AG09309 (cell line): ENCODE measurements around the gene SHANK2.
A peak's percentile ranks its signal among the peaks of the same experiment; 100 is the strongest.

Experiments used
- DNase-seq: peaks from one replicate; pipeline ENCODE4 v3.0.0-alpha.2; 2010; ENCODE audit warnings: low read depth
- H3K4me3 ChIP-seq: 2 replicates; pipeline ENCODE4 v1.5.1; 2011; ENCODE audit warnings: mild to moderate bottlenecking, low read depth, low read length, moderate library complexity; ENCODE audit not compliant: control insufficient read depth
- TF ChIP-seq, protein P1 (sequence below): IDR thresholded peaks from 2 replicates; pipeline ENCODE4 v1.5.1; 2011; ENCODE audit warnings: mild to moderate bottlenecking, low read depth, low read length, inconsistent platforms; ENCODE audit not compliant: insufficient read depth, control insufficient read depth; ENCODE audit errors: missing control alignments

SHANK2 gene

DNA sequence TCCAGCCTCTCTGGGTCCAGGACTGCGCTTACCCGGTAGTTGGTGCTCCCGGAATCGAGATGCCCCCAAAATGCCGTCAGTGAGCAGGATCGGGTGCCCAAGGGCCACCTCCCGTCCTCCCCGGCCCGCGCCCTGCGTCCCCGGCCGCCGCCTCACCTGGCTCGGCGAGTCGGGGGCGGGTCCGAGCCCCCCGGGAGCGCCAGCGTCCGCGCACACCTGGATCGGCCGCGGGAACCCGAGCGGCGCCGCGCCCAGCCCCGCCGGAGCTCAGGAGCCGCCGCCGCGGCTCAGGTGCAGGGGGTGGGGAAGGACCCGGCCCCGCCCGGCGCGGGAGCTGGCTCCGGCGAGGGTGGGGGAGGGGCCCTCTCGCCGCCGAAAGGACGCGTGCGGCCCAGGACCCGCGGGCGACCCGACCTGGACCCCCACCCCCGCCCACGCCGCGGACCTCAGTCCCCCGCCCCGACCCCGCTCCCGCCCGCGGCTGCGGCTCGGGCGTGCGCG lies at the start of gene SHANK2:
TSS of gene SHANK2 (minus strand) at position 309 of the 501 bp plus-strand sequence. CDS start 105,251 bp downstream, outside the sequence.
- H3K4me3 ChIP-seq: peak within 1 kb of the TSS; percentile 46
- no peak for DNase-seq
- TF ChIP-seq, protein P1, sequence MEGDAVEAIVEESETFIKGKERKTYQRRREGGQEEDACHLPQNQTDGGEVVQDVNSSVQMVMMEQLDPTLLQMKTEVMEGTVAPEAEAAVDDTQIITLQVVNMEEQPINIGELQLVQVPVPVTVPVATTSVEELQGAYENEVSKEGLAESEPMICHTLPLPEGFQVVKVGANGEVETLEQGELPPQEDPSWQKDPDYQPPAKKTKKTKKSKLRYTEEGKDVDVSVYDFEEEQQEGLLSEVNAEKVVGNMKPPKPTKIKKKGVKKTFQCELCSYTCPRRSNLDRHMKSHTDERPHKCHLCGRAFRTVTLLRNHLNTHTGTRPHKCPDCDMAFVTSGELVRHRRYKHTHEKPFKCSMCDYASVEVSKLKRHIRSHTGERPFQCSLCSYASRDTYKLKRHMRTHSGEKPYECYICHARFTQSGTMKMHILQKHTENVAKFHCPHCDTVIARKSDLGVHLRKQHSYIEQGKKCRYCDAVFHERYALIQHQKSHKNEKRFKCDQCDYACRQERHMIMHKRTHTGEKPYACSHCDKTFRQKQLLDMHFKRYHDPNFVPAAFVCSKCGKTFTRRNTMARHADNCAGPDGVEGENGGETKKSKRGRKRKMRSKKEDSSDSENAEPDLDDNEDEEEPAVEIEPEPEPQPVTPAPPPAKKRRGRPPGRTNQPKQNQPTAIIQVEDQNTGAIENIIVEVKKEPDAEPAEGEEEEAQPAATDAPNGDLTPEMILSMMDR: no peak

DNA sequence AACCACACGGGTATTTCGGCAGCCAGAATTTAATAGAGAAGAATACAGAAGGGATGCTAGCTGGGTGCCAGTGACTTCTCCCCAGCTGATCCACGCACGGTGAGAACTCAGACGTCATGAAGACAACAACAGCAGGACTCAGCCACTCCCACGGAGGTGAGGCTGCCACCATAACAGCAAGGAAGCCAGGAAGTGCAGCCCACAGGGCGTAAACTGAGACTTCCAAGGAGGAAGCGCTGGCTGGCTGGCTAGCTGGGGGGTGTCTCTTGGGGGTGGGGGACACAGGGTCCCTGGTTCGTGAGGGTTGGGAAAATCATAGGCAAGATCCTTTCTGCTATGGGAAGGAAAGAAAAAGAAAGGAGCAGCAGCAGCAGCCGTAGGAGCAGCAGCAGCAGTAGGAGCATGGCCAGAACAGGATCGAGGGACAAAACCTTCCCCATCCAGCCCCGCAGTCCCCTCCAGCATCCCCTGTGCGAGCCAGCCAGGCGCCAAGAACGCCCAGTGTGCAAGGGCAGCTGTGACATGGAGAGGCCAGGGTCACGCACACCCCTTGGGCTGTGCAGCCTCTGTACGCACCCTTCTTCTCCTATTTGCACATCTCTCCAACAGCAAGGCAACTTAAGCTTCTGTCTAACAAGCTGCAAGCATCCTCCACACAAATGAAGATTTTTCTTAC lies 49.6 kb upstream of the SHANK2 start:
- TF ChIP-seq, protein P1: no peak
- DNase-seq: no peak
- H3K4me3 ChIP-seq: no peak overlapping the region

DNA sequence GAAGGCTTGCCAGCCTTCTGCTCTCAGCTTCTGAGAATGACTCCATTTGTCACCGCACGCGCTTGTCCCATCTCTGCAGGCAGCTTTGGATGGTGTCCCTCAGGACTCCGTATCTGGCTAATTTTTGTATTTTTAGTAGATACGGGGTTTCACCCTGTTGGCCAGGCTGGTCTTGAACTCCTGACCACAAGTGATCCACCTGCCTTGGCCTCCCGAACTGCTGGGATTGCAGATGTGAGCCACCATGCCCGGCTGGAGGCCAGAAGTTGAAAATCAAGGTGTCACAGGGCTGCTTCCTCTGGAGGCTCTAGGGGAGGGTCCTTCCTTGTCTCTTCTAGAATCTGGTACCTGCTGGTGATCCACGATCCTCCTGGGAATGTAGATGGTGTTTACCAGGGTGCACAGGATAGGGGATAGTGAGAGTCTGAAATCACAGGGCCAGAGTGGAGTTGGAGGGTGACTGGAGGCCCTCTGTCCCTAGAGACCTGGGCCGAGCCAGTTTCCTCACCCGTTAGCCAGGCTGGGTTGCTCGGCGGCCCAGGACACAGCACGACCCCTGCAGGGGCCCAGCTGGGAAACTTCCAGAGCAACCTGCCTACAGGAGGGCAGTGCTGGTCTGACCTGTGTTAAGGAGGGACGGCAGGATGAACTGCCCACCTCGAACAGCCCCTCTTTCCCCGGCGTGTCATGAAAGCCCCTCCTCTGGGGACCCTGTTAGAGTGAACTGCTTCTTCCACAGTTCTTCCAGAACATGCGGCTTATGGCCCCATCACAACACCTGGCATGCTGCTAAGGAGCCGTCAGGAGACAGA lies 48.9 kb upstream of the SHANK2 start:
- no peak for DNase-seq
- H3K4me3 ChIP-seq: no peak overlapping the region
- TF ChIP-seq, protein P1: no peak

DNA sequence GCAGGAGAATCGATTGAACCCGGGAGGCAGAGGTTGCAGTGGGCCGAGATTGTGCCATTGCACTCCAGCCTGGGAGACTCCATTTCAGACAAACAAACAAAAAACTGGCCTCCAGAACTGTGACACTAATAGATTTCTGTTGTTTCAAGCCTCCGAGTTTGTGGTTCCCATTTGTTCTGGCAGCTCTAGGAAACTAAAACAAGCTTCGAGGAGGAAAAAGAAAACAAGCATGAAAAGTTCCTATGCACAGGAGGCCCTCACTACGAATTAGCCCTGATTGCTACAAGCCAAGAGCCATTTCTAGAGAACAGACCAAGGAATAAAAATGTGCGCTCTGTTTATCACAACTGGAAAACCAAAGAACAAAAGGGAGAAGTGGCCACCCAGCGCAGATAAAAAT lies 47.8 kb upstream of the SHANK2 start:
- no peak for DNase-seq
- TF ChIP-seq, protein P1: no peak
- no peak overlapping the region for H3K4me3 ChIP-seq

DNA sequence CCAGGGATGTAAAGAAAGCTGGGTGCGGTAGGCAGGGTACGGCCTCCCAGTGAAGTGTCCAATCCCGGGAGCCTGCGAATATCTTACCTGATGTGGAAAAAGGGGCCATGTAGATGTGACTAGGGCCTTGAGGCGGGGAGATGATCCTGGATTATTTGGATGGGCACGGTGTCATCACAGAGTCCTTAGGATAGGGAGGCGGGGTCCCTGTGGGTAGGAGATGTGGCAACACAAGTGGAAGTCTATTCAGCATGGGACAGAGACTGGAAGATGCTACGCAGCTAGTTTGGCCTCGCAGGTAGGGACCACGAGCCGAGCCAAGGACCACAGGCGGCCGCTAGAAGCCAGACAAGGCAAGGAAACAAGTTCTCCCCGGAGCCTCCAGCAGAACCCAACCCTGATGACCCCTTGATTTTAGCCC lies 46.4 kb upstream of the SHANK2 start:
- no peak overlapping the region for H3K4me3 ChIP-seq
- TF ChIP-seq, protein P1: no peak
- no peak for DNase-seq

DNA sequence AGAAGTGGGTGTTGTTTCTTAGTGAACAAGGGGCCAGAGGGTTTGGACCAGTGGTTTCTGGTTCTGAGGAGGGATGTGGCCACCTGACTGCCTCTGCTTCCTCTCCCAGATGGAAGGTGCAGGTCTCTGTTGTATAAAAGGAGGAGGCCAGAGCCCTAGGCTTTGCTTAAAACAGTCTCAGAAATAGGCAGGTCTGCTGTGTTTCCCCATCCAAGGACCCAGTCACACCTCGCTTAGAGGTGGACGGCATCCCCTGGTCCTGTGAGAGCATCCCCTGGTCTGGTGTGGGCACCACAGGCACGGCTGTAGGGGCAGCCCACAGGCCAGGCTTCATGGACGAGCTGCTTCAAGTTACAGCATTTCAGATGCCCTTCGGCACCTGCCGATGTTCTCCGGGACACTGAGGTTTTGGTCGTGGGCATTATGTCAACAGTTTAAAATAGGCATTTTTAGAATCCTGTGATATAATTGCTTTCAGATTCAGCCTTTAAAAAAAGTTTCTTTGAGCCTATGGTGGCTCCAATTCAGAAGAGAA lies 45.7 kb upstream of the SHANK2 start:
- no peak overlapping the region for H3K4me3 ChIP-seq
- TF ChIP-seq, protein P1: no peak
- DNase-seq: no peak
